ENCODE measurements around the gene VASP. TPM values are rescaled to one million over a fixed set of nuclear protein-coding genes. Genes with fewer than 3 reads are reported as not detected.

The VASP gene
- total and polyA plus RNA-seq, 2 of the 13 experiments (the other 11 are each of a cell fraction or from before 2014, with no cell fraction given): 41.8 to 67.1 TPM

DNA sequence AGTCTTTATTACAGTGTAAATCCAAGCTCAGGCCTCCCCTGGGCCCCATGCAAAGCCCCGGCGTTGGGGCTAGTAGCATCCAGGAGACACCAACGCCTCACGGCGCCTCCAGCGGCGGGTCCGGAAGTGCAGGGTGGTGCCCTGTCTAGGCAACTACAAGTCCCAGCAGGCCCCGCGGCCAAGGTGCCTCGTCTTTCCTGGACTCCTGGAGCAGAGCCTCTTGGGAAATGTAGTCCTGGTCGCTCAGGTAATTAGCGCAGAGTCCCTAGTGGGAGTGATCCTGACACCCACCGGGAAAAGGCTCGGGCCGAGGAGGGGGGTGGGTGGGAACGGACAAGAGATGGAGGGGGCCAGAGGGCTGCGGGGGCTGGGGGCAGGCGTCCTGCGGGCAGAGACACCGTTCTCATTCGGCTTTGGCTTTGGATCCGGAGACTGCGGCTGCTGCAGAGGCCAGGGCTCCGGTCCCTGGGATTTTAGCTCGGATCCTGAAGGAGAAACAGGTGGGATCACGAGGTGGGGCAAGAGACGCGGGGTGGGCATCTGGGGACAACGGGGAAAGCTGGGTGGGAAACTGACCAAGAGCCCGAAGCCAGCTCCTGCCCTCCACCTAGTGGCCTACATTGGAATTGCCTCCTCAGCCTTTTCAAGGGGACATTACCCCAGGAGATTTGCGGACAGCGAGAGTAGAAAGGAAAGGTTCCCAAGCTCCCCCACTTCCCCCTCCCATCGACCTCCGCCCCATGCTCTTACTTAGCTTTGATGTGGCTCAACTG is 21.8 kb upstream of the VASP start (continued):
- TF ChIP-seq, protein P1, sequence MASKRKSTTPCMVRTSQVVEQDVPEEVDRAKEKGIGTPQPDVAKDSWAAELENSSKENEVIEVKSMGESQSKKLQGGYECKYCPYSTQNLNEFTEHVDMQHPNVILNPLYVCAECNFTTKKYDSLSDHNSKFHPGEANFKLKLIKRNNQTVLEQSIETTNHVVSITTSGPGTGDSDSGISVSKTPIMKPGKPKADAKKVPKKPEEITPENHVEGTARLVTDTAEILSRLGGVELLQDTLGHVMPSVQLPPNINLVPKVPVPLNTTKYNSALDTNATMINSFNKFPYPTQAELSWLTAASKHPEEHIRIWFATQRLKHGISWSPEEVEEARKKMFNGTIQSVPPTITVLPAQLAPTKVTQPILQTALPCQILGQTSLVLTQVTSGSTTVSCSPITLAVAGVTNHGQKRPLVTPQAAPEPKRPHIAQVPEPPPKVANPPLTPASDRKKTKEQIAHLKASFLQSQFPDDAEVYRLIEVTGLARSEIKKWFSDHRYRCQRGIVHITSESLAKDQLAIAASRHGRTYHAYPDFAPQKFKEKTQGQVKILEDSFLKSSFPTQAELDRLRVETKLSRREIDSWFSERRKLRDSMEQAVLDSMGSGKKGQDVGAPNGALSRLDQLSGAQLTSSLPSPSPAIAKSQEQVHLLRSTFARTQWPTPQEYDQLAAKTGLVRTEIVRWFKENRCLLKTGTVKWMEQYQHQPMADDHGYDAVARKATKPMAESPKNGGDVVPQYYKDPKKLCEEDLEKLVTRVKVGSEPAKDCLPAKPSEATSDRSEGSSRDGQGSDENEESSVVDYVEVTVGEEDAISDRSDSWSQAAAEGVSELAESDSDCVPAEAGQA (IDR thresholded peaks at IDR 0.05; ENCODE audit: low read depth): no peak
- TF ChIP-seq, protein P1 (CRISPR knock-in tag; IDR thresholded peaks at IDR 0.05; ENCODE audit: borderline replicate concordance): no peak
- TF ChIP-seq ZNF713 (CRISPR knock-in tag; IDR thresholded peaks at IDR 0.05) (no peak), NR2C2 (CRISPR knock-in tag; IDR thresholded peaks at IDR 0.05; ENCODE audit: borderline replicate concordance) (peak; percentile 38; the same call in 1 of the 2 replicates), ZNF83 (CRISPR knock-in tag; IDR thresholded peaks at IDR 0.05; ENCODE audit: borderline replicate concordance) (no peak), BCL6 (CRISPR knock-in tag; IDR thresholded peaks at IDR 0.05) (no peak), KAT2B (IDR thresholded peaks at IDR 0.05; ENCODE audit: borderline replicate concordance, low read depth, low read length) (no peak), ZNF547 (CRISPR knock-in tag; IDR thresholded peaks at IDR 0.05) (no peak; the same call in 1 of the 2 replicates), ZNF282 (IDR thresholded peaks at IDR 0.05; ENCODE audit: partially characterized antibody) (no peak), SRF (IDR thresholded peaks at IDR 0.05; ENCODE audit: low read depth, low read length) (no peak), ONECUT2 (CRISPR knock-in tag; IDR thresholded peaks at IDR 0.05) (no peak), MTA1 (CRISPR knock-in tag; IDR thresholded peaks at IDR 0.05; ENCODE audit: borderline replicate concordance) (no peak), ZNF414 (CRISPR knock-in tag; IDR thresholded peaks at IDR 0.05) (no peak), PLRG1 (conservative IDR thresholded peaks at IDR 0.05) (no peak), TP53 (CRISPR knock-in tag; conservative IDR thresholded peaks at IDR 0.05) (no peak), CREB3 (CRISPR knock-in tag; IDR thresholded peaks at IDR 0.05) (no peak), ZNF180 (CRISPR knock-in tag; IDR thresholded peaks at IDR 0.05; ENCODE audit: borderline replicate concordance, low read depth) (no peak), ASH2L (IDR thresholded peaks at IDR 0.05; ENCODE audit: insufficient read length, low read depth, low read length) (peak; percentile 25), GMEB1 (CRISPR knock-in tag; IDR thresholded peaks at IDR 0.05; ENCODE audit: borderline replicate concordance) (peak; percentile 42; the same call in 1 of the 2 replicates), HOXA9 (CRISPR knock-in tag; IDR thresholded peaks at IDR 0.05; ENCODE audit: borderline replicate concordance) (no peak), ZNF616 (CRISPR knock-in tag; IDR thresholded peaks at IDR 0.05; ENCODE audit: low read depth) (no peak)
